Hematopoietic multipotent progenitor cell treated with erythropoietin and hydrocortisone succinate and interleukin-3 and kit ligand, for 17 days (in vitro differentiated cells): ENCODE data around the gene ITGB7.

Source experiments
- DNase-seq: peaks from one replicate; pipeline ENCODE4 v3.0.0-alpha.2; 2015; ENCODE audit warnings: low spot score

Gene ITGB7

GRCh38 chr12:53145383-53146260 is 61.4 kb downstream of the ITGB7 start:
- DNase-seq, result no peak

- DNase-seq, result no peak
Observed at GRCh38 chr12:53143355-53143754, 63.7 kb downstream of the ITGB7 start.
